Kidney tubule cell (primary cell): ENCODE measurements around the gene AP1G2.
A peak's percentile ranks its signal among the peaks of the same experiment; 100 is the strongest.
"Not testable (repeated sequence)": the region's sequence is repeated elsewhere in the genome, so short reads cannot be mapped to it uniquely, and the experiment has no call there.

Experiments
- DNase-seq: peaks from one replicate; pipeline ENCODE4 v3.0.0-alpha.2; 2018; ENCODE audit warnings: low spot score

The AP1G2 gene

DNA sequence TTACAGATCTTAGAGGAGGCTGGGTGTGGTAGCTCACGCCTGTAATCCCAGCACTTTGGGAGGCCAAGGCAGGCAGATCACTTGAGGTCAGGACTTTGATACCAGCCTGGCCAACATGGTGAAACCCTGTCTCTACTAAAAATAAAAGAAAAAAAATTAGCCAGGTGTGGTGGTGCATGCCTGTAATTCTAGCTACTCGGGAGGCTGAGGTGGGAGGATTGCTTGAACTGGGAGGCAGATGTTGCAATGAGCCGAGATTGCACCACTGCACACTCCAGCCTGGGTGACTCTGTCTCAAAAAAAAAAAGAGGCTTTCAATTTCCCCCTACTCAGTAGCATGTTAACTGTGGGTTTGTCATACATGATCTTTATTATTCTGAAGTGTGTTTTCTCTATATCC lies 26.6 kb upstream of the AP1G2 start:
- not testable (repeated sequence) for DNase-seq

DNA sequence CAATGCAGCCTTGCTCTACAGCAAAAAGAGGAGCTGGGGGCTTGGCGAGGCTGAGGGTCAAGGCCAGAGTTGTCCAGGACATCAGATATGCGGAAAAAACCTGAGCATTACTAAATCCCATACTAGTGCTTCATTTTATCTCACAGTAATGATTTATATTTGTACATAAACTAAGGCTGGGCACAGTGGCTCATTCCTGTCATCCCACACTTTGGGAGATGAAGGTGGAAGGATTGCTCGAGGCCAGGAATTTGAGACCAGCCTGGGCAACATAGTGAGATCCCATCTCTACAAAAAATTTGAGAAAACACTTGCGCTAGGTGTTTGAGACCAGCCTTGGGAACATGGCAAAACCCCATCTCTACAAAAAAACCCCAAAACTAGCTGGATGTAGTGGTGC lies 22.6 kb upstream of the AP1G2 start:
- DNase-seq: no peak

DNA sequence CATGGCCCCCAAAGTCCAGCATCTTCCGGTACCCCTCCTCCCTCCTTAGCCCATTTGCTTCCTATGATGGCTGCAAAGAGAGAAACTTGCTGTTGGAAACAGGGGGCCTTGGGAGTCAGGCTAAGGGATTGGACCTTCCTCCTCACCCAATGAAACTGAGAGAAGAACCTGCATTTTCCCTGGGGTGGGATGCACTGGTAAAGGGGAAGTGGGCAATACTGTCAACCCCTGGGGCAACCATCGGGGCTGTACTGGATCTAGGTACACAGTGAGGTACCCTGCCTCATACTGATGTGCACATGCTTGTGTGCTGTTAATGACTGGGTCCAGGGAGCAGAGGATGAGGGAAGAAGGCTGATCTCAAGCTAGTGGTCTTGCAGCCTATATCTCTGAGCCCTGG lies 22.0 kb upstream of the AP1G2 start:
- DNase-seq: no peak

DNA sequence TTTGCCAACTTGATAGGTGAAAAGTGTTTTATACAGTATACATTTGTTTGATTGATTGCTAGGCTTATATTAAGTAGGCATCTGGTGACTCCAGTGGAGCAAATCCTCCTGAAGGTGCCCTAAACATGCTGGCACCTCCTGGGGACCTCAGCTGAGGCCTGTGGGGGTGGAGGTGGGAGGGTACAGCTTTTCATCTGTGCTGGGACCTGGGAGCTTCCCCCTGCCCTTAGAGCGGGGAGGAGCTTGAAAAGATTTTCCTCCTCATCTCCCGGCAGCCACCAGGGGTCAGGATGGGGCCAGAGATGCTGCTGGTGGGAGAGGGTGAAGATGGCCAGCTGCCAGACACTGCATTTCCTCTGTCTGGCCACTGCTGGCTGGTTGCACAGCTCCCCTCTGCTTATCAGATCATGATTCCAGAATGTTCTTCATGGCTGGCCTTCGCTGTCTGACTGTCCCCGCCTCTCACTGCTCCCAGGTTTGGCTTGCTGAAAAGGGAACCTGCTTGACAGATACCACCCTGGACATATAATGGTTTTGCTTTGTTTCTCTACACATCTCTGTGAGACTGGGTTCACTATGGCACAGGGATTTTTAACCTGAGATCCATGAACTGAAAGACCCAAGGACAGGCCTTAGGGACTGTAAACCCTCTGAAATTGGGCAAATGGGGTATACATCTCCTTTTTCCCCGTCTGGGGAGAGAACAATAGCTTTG lies 21.4 kb upstream of the AP1G2 start:
- peak; percentile 87 for DNase-seq

DNA sequence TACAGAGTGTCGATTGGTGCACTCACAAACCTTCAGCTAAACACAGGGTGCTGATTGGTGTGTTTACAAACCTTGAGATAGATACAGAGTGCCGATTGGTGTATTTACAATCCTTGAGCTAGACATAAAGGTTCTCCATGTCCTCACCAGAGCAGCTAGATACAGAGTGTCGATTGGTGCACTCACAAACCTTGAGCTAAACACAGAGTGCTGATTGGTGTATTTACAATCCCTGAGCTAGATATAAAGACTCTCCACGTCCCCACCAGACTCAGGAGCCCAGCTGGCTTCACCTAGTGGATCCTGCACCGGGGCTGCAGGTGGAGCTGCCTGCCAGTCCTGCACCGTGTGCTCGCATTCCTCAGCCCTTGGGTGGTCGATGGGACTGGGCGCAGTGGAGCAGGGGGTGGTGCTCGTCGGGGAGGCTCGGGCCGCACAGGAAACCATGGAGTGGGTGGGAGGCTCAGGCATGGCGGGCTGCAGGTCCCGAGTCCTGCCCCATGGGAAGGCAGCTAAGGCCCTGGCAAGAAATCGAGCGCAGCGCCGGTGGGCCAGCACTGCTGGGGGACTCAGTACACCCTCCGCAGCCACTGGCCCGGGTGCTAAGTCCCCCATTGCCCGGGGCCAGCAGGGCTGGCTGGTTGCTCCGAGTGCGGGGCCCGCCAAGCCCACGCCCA lies 17.1 kb upstream of the AP1G2 start:
- DNase-seq: not testable (repeated sequence)

DNA sequence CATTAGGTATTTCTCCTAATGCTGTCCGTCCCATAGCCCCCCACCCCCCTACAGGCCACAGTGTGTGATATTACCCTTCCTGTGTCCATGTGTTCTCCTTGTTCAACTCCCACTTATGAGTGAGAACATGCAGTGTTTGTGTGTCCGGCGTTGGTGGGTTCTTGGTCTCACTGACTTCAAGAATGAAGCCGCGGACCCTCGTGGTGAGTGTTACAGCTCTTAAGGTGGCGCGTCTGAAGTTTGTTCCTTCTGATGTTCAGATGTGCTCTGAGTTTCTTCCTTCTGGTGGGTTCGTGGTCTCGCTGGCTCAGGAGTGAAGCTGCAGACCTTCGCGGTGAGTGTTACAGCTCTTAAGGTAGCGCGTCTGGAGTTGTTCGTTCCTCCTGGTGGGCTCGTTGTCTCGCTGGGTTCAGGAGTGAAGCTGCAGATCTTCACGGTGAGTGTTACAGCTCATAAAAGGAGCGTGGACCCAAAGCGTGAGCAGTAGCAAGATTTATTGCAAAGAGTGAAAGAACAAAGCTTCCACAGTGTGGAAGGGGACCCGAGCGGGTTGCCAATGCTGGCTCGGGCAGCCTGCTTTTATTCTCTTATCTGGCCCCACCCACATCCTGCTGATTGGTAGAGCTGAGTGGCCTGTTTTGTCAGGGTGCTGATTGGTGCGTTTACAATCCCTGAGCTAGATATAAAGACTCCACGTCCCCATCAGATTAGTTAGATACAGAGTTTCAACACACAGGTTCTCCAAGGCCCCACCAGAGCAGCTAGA lies 16.4 kb upstream of the AP1G2 start:
- not testable (repeated sequence) for DNase-seq

DNA sequence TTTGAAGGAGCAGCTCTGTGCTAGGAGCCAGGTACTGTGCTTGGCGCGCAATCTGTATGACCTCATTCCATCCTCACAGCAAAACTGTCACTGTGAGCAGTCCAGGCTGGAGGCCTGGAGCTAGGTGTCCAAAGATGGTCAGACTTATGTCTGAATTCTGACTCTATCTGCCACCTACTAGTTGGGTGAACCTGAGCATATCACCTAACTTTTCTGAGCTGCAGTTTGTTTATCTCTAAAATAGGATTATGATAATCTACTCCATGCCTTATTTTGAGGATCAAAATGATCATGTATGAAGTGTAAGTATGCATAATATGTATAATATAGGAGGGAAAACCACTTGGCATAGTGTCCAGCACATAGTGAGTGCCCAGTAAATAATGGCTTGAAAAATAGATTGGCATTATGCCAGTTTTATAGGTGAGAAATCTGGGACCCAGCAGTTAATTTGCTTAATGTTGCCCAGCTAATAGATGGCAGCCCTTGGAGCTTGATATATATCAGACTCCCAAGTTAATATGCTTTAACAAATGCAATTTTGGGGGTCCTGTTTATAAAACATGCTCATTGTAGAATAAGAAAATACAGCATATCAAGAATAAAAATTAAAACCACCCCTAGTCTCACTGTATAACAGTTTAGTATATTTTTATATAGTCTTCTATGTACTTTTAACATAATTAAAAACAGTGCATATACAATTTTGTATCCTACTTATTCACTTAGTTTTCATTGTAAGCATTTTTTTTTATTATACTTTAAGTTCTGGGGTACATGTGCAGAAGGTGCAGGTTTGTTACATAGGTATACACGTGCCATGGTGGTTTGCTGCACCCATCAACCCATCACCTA lies 15.5 kb upstream of the AP1G2 start:
- DNase-seq: no peak

DNA sequence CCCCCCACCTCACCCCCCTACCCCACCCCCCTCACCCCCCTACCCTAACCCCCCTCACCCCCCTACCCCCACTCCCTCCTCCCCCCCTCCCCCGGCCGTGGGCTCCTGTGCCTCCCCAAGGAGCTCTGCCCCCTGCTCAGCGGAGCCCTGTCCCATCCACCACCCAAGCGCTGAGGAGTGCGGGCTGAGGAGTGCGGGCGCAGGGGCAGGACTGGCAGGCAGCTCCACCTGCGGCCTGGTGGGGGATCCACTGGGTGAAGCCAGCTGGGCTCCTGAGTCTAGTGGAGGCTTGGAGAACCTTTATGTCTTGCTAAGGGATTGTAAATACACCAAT lies 13.3 kb upstream of the AP1G2 start:
- DNase-seq: no peak

DNA sequence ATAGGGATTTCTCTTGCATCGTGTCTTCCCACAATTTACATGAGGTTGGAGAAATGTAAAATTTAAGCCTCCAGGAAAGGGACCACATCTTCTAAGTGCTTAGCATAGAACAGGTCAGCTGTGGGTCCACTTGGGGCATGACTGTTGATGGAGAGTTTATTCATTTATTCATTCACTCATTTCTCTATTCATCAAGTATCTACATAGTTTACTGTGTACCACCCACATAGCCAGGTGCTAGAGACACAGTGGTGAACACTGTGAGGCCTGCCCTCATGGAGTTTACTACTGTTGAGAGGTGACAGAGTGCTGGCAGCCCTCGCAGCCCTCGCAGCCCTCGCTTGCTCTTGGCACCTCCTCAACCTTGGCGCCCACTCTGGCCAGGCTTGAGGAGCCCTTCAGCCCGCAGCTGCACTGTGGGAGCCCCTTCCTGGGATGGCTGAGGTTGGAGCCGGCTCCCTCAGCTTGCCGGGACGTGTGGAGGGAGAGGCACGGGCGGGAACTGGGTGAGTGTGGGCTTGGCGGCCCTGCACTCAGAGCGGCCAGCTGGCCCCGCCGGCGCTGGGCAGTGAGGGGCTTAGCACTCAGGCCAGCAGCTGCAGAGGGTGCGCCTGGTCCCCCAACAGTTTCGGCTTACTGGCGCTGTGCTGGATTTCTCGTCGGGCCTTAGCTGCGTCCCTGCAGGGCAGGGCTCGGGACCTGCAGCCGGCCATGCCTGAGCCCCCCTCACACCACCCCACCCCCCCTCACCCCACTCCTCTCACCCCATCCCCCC lies 12.7 kb upstream of the AP1G2 start:
- no peak for DNase-seq

DNA sequence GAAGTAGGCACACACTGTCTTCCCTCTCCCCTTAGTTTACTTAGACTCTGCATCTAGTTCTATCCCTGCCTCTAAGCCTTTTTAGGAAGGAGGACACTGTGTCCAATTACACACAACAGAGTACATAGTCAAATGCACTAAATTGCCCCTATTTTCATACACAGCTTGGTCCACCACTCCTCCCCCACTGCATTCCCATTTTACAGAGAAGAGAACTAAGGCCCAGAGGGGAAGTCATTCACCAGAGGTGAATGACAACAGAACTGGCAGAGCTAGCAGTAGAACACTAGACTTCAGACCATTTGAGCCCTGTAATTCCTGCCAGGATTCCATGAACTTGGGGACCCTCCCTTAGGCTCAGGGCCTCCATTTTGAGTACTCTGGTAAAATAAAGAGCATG lies 12.1 kb upstream of the AP1G2 start:
- DNase-seq: no peak

DNA sequence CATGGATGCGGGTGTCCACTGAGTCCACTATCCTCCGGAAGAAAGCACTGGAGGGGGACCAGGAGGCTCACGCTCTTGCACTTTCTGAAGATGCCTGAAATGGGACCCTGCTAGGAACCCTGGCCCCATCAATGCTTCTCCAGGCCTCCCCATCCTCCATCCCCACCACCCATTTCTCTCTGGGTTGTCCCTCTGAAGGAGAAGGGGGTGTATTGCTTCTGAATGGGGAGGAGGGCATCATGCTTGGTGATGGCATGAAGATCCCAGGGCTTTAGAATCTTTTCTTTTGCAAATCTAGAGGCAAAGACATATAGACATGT lies 11.7 kb upstream of the AP1G2 start:
- DNase-seq: no peak

DNA sequence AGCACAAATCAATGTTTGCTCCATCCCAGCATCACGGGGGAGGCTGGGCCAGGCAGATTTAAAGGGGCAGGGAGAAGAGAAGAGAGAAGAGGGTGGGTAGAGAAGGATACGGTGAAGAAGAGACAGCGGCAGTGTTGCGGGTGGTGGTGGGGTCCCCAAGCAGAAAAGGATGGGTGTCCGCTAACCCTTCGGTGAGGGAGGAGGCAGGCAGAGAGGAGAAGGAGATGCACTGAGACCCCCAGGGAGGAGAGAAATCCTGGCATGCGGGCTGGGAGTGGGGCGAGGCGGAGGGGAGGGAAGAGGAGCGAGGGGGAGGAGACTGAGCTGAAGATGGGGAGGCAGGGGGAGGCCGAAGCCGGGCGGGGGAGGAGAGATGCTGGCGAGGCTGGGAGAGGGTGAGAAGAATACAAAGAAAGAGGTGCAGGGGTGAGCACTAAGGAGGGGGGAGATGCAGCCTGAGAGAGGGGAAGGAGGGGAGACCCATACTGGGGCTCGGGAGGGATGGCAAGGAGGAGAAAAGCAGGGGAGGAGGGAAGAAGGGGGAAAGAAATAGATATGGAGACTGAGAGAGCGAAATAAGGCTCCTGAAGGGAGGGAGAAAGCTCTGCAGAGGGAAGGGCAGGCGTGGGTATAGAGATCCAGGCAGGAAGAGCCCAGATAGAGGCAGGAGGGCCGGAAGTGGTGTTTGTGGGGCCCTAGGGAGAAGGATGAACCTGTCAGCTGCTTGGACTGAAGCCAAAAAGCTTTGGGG lies 11.1 kb upstream of the AP1G2 start, which contains the start of gene JPH4:
JPH4 (minus strand) TSS at position 231 of the 751 bp plus-strand sequence. CDS start 1,337 bp downstream, outside the sequence.
- DNase-seq: no peak

DNA sequence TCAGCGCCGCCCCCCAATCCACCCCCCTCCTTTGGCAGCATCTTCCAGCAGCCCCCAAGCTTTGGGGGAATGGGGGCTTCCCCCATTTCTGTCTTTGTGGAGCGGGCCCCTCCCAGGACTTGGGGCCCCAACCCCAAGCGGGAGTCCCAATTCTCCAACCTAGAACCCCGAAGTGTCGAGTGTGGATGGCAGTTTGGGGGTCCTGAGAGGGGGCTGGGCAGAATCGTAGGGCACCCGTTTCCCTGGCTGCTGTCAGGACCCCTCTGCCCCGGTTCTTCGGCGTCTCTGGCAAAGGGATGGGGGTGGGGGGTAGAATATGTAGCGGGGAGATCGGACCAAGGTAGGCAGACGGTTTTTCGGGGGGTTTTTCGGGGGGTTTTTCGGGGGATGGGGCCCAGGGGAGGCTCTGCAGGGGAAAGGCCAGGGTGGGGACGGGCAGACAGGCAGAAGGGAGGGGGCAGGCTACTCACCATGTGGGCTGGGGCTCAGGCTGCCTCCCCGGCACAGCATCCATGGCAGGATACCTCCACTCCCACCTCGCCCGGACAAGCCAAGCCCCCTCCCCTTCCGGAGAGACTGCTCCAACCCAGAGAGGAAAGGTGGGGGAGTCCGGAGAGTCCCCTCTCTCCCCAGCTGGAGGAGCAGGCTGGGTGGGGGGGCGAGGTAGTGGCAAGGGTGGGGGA lies 10.3 kb upstream of the AP1G2 start:
- DNase-seq: no peak

DNA sequence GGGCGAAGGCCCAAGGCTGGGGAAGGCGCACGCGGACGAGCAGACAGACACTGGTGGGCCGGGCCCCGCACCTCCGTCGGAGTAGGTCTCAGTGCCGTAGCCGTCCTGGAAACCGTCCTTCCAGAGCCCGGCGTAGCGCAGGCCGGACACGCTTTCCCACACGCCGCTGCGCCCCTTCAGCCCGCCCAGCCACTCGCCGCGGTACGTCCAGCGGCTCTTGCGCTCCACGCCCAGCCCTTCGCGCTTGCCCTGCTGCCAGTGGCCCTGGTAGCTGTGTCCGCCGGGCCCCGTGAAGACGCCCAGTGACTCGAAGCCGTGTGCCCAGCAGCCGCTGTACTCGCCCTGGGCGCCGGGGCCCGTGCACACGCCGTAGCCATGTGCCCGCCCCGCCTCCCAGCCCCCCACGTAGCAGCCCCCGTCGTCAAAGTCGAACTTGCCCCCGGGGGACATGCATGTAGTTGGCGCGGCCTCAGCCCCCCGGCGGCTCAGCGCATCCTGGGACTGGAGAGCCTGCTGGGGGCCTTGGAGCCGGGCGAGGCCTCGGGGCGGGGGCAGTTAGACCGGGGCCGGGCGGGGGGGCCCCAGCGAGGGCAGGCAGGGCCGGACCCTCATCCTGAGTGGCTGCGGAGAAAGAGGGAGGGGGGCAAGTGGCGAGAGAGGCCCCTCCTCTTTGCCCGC lies 9.6 kb upstream of the AP1G2 start:
- DNase-seq: no peak

DNA sequence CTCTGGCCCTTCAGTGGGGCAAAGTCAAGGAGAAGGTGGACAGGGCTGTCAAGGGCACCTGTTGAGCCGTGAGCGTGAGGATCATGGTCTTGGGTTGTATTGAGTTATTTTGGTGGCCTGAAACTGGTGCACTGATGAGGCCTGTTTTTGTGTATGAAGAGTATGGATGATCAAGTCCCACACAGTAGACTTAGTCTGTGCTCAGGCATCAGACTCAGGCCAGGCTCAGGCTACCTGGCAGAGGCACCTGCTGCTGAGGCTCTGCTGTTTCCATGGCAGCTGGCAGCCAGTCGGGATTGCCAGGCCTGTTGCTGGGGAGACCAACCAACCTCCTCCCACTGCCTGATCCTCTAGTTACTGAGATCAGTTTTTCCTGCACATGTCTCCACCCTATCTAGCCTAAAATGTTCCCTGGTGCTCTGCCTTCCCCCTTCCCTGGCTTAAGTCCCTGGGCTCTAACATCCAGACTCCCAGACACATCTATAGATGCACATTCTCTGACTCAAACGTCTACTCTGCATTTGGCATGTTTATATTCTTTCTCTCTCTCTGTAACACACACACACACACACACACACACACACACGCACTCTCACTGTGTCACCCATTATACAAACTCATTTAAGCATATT lies 5.9 kb upstream of the AP1G2 start:
- no peak for DNase-seq

DNA sequence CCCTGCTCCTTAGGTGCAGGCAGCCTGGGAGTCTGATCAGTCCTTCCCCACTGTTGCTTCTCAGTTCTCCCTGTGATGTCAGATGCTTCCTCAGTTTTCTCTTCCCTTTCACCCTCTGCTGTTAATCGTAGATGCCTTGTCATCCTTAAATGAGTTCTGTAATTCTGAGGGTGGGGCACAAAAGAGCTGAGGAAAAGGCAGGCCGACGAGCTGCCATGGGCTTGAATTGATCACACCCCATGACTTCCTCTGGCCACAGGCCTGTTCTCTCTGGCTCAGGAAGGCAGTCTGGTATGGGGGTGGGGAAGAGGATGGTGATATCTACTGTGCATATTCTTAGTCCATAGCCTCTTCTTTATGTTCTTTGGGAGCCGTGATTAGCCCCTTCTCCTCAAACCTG lies 5.2 kb upstream of the AP1G2 start:
- no peak for DNase-seq

DNA sequence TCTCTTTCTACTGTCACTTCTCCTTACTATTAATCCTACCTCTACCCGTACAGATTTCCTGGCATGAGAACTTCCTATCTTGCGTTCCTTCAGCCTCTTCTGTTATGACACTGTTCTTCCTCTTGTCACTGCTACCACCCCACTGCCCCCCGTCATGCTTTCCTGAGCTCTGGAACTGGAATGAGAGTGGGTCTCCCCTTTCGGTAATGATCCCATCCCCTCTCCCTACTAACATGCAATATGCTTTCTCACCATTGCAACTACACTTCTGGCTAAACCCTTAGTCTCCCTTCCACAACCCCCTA lies 4.9 kb upstream of the AP1G2 start:
- no peak for DNase-seq

DNA sequence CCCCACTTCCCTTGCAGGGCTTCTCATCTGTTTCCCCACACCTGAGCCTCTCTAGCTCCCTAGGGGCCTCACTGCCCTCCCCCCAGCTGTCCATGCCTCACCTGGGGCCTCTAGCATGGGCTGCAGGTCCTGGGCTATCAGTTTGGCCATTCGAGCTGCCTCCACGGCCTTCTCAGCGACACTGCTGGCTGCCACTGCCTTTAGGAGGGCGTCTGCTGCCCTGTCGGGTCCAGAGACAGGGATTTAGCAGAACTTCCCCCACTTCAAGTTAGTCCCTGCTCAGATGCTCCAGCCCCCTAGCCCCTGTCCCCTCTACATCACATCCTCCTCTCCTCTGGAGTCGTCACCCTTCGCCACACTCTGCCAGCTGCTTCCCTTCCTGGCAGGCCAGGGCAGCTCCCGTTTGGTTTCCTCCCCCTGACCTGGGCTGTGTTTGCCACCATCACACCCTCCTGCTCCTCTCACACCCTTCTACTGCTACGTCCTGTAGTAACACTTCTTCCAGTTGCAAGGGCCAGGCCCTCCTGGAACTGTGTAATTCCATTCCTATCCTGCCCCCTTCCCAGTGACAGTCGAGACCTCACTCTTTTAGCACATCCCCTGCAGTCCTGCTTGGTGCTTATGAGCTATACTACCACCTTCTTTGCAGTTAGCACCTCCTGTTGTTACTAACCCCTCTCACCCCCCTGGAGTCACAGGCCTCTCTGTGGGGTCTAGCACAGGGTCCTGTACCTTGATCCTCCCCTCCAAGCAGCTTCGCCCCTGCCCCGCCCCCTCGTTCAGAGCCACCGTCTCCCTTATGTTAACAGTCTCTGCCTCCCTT lies 4.3 kb upstream of the AP1G2 start:
- DNase-seq: no peak
